Right lobe of liver (tissue), 6 donors: ENCODE data around the gene AMMECR1L. TPM values are rescaled to one million over a fixed set of nuclear protein-coding genes. Genes with fewer than 3 reads are reported as not detected.

Experiments
- ATAC-seq, 4 donors: fragments of 200-7000 bp; cut with Tn5 transposase; one replicate each; pipeline ENCODE4 v1.9.1; 2020; ENCODE audit warnings: mild to moderate bottlenecking in 4 of 4, moderate library complexity in 4 of 4
- DNase-seq, 3 donors: peaks; one replicate each; pipeline ENCODE4 v3.0.0-alpha.2; 2020
- H3K27ac ChIP-seq, 3 donors: fragments of 200-600 bp; one replicate each; pipeline ENCODE4 v1.8.0; 2022
- H3K27me3 ChIP-seq, 2 donors: fragments of 200-600 bp; one replicate each; pipeline ENCODE4 v1.8.0; 2022
- H3K36me3 ChIP-seq, 4 donors: fragments of 200-600 bp; sonication (generic) in 1 of 4; one replicate each; pipeline versions ENCODE4 v1.5.1 to v1.8.0; 2017 to 2022; ENCODE audit warnings: control low read depth in 1 of 4
- H3K4me1 ChIP-seq, 4 donors: fragments of 200-600 bp; sonication (generic) in 1 of 4; one replicate each; pipeline versions ENCODE4 v1.5.1 to v1.8.0; 2017 to 2022; ENCODE audit warnings: control low read depth in 1 of 4
- H3K4me3 ChIP-seq, 3 donors: fragments of 200-600 bp; one replicate each; pipeline ENCODE4 v1.8.0; 2022
- H3K9me3 ChIP-seq, 4 donors: fragments of 200-600 bp; sonication (generic) in 1 of 4; one replicate each; pipeline versions ENCODE4 v1.5.1 to v1.8.0; 2017 to 2022; ENCODE audit warnings: control low read depth in 1 of 4
- CTCF ChIP-seq, 4 donors: fragments of 200-600 bp in 3 of 4; fragments of 450-650 bp in 1 of 4; IDR thresholded peaks; one replicate each; pipeline versions ENCODE4 v1.5.1 to v1.8.0; 2016 to 2022; ENCODE audit warnings: antibody characterized with exemption in 4 of 4, mild to moderate bottlenecking in 2 of 4
- POLR2A ChIP-seq: fragments of 450-650 bp; IDR thresholded peaks from one replicate; pipeline ENCODE4 v1.6.1; 2017; ENCODE audit warnings: antibody characterized with exemption, mild to moderate bottlenecking
- WGBS: methylation state at CpG from one replicate; pipeline ENCODE4 v1.1.6; 2018; ENCODE audit warnings: low coverage, low lambda C conversion rate; ENCODE audit not compliant: insufficient coverage; ENCODE audit errors: missing lambda C conversion rate; 5-methylcytosine and 5-hydroxymethylcytosine counted together
- intact Hi-C, 2 donors: fragments of 100-400 bp; cut with DNase I; formaldehyde crosslinking; loops; one replicate each; pipeline versions ENCODE4 v1.11.2 to v1.14.1; 2022
- total RNA-seq, 6 experiments: library from RNA; depleted of rRNA in 2 of 6; stranded (reverse); fragments of >200 nt in 2 of 6; fragmentation: NEBNext Ultra II Directional in 3 of 6; extraction: Animal tissue kit (Norgen Biotek cat#: 25700) in 3 of 6; gene quantifications; one replicate each; pipeline versions ENCODE4 v1.1.0 to v1.2.4, GENCODE V29; 2016 to 2023
- donor health status: DM: no; HTN: yes; CAD: no.
- donor health status: DM: no; HTN: no; CAD: no.
- donor health status: DM: no; HTN: no; CAD: no.
- donor health status: DM: no; HTN: yes; CAD: no.
- donor health status: DM: no; HTN: yes; CAD: no.

The AMMECR1L gene
- total RNA-seq, 6 experiments from 2014 or later = 5.3 to 7.6 (median 6.7) TPM

DNA sequence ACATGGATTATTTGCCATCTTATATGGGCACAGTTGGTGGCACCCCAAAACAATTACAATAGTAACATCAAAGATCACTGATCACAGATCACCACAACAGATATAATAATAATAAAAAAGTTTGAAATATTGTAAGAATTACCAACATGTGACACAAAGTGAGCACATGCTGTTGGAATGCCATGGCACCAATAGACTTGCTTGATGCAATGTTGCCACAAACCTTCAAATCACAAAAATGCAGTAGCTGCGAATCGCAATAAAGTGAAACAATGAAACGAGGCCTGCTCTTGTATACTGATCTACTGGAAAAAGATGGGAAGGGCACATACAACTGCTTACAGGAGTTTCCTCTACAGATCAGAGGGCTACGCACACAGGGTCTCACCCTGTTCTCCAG is 32.2 kb upstream of the AMMECR1L start:
- H3K4me1 ChIP-seq = no peaks in the 10 kb centered on the region
- H3K9me3 ChIP-seq = no peaks in the 10 kb centered on the region
- H3K27ac ChIP-seq = no peak overlapping the region
- 92% methylated on average over 3 of the region's 4 CpGs for WGBS
- H3K27me3 ChIP-seq = no peaks in the 10 kb centered on the region
- no peak overlapping the region for H3K4me3 ChIP-seq
- TF ChIP-seq CTCF (IDR thresholded peaks at IDR 0.05) (no peak), POLR2A (no peak)
- intact Hi-C loops = no loop called here
- H3K36me3 ChIP-seq = no peaks in the 10 kb centered on the region
- DNase-seq (no peak), ATAC-seq (no peak)

- TF ChIP-seq POLR2A = no peak
- TF ChIP-seq CTCF (IDR thresholded peaks at IDR 0.05) = no peak
- ATAC-seq (no peak), DNase-seq (no peak)
- no peak overlapping the region for H3K4me3 ChIP-seq
- WGBS = 89% methylated on average over 8 of the region's 8 CpGs
- H3K4me1 ChIP-seq = no peaks in the 10 kb centered on the region
- H3K27me3 ChIP-seq = no peaks in the 10 kb centered on the region
- intact Hi-C loops = no loop called here
- no peak overlapping the region for H3K27ac ChIP-seq
- H3K36me3 ChIP-seq = no peaks in the 10 kb centered on the region
- no peaks in the 10 kb centered on the region for H3K9me3 ChIP-seq
Measured at GRCh38 chr2:127913808-127914457, 28.2 kb upstream of the AMMECR1L start.

GRCh38 chr2:127911737-127912136 is 26.0 kb upstream of the AMMECR1L start:
- no peaks in the 10 kb centered on the region for H3K36me3 ChIP-seq
- ATAC-seq (no peak), DNase-seq (no peak)
- 59% methylated on average over 2 of the region's 2 CpGs for WGBS
- intact Hi-C loops = no loop called here
- no peaks in the 10 kb centered on the region for H3K27me3 ChIP-seq
- H3K4me3 ChIP-seq = no peak overlapping the region
- no peaks in the 10 kb centered on the region for H3K4me1 ChIP-seq
- no peak overlapping the region for H3K27ac ChIP-seq
- TF ChIP-seq CTCF (IDR thresholded peaks at IDR 0.05) (no peak), POLR2A (no peak)
- H3K9me3 ChIP-seq = no peaks in the 10 kb centered on the region

GRCh38 chr2:127910415-127910814 is 24.7 kb upstream of the AMMECR1L start:
- no peak for ATAC-seq
- TF ChIP-seq POLR2A = no peak
- no peak for TF ChIP-seq CTCF (IDR thresholded peaks at IDR 0.05)
- H3K36me3 ChIP-seq = no peaks in the 10 kb centered on the region
- H3K4me3 ChIP-seq = no peak overlapping the region
- 90% methylated on average over 3 of the region's 3 CpGs for WGBS
- no peak overlapping the region for H3K27ac ChIP-seq
- intact Hi-C loops = no loop called here
- no peaks in the 10 kb centered on the region for H3K4me1 ChIP-seq
- DNase-seq = no peak
- H3K27me3 ChIP-seq = no peaks in the 10 kb centered on the region
- H3K9me3 ChIP-seq = no peaks in the 10 kb centered on the region
